ENCODE data around the gene IFI44.

Gene IFI44

GRCh38 chr1:78712467-78713051 lies 62.9 kb downstream of the IFI44 start:
- no peak for DNase-seq

- DNase-seq: no peak
Measured at GRCh38 chr1:78713297-78713696, 63.7 kb downstream of the IFI44 start.
